ENCODE data around the gene LYSMD4. TPM values are rescaled to one million over a fixed set of nuclear protein-coding genes. Genes with fewer than 3 reads are reported as not detected.

LYSMD4 gene
- total and polyA plus RNA-seq, 2 of the 13 experiments (the other 11 are each of a cell fraction or from before 2014, with no cell fraction given): 7.4 to 8.5 TPM

GRCh38 chr15:99680276-99680675, 53.0 kb downstream of the LYSMD4 start (continued):
- TF ChIP-seq ZNF280D (CRISPR knock-in tag; IDR thresholded peaks at IDR 0.05) (no peak), NCOA1 (CRISPR knock-in tag; IDR thresholded peaks at IDR 0.05) (no peak), ZNF737 (CRISPR knock-in tag; IDR thresholded peaks at IDR 0.05; ENCODE audit: borderline replicate concordance) (no peak)

GRCh38 chr15:99677540-99678134, 55.6 kb downstream of the LYSMD4 start:
- in situ Hi-C loops (cut with HindIII; ENCODE audit: extremely low pct_ligation_motif_present, low pct_unique_long_range_greater_than_20kb): no loop called here
- Histone ChIP-seq H3K4me2 (ENCODE audit: low read depth, low read length) (no peak overlapping the region), H2AFZ (ENCODE audit: low read length) (no peak overlapping the region), H4K20me1 (ENCODE audit: insufficient read depth, low read length) (no peaks in the 10 kb centered on the region), H3K9ac (ENCODE audit: insufficient read depth, low read depth, low read length) (no peak overlapping the region), H3K4me3 (replicated peaks in 1 of 3; ENCODE audit: insufficient read depth in 1 of 3, low read depth in 2 of 3, low read length in 3 of 3) (no peak overlapping the region), H3K4me1 (ENCODE audit: insufficient read depth, low read length) (no peaks in the 10 kb centered on the region), H3K27me3 (ENCODE audit: control insufficient read depth in 1 of 2, insufficient read depth in 2 of 2, low read length in 2 of 2) (no peaks in the 10 kb centered on the region), H3K9me3 (ENCODE audit: low read length) (no peaks in the 10 kb centered on the region), H3K27ac (ENCODE audit: extremely low read length, insufficient read depth, low read length) (no peak overlapping the region), H3K79me2 (ENCODE audit: insufficient read depth, low read length) (no peaks in the 10 kb centered on the region), H3K36me3 (replicated peaks in 1 of 2; ENCODE audit: control insufficient read depth in 1 of 2, insufficient read depth in 2 of 2, low read length in 2 of 2) (peaks cover 8 to 35% of the 10 kb centered on the region in 2 experiments; a peak in 4 of 5 replicates)
- no peak for ATAC-seq
- WGBS (ENCODE audit: low lambda C conversion rate): 95% methylated on average over 4 of the region's 4 CpGs
- BruUV-seq (replicated peaks): no TSS peak
- CTCF ChIA-PET (ENCODE audit: low intra/inter-chr PET ratio, low total read pairs): no interaction called here
- DNase-seq (ENCODE audit: low spot score): no peak
- no peak for FAIRE-seq
- no peak for TF ChIP-seq ATF2 (CRISPR knock-in tag; IDR thresholded peaks at IDR 0.05)
- intact Hi-C loops (cut with micrococcal nuclease; ENCODE audit: unreplicated experiment): no loop called here
- POLR2A ChIA-PET: no interaction called here

Small RNAs within 50 kb of the gene (small RNA-seq; reads per million reads assigned to genes)
- gene RF00019 (ENCODE audit: insufficient read depth in 2 of 3, insufficient read length in 3 of 3, low read depth in 2 of 3, low replicate concordance in 1 of 3): 0 reads per million in 3 experiments

Other genes starting within 250 kb of the LYSMD4 start
- 15.2 and 17.4 TPM in 2 replicates for gene MEF2A, start 167.5 kb downstream of the LYSMD4 start, total RNA-seq (2016; rRNA removed; fragmentation: Illumina TruSeq; extraction: Trizol)
- gene MEF2A, start 167.5 kb downstream of the LYSMD4 start, polyA plus RNA-seq (2011; rRNA removed): 22.6 and 24.4 TPM in 2 replicates

All from HepG2 (cell line).